K562 (cell line): ENCODE measurements around the gene COX20. TPM values are rescaled to one million over a fixed set of nuclear protein-coding genes. Genes with fewer than 3 reads are reported as not detected.

Experiments
- HNRNPK ChIP-seq: fragments of 200-400 bp; formaldehyde crosslinking; IDR thresholded peaks from one replicate; pipeline ENCODE4 v1.6.1; 2018; ENCODE audit warnings: mild to moderate bottlenecking, low read depth, low read length; ENCODE audit not compliant: poor library complexity, severe bottlenecking
- HNRNPL ChIP-seq: fragments of 200-400 bp; formaldehyde crosslinking; IDR thresholded peaks from 2 replicates; pipeline ENCODE4 v1.6.1; 2017; ENCODE audit warnings: low read depth, mild to moderate bottlenecking, low read length
- JUN ChIP-seq, 2 experiments: sonication (generic) in 1 of 2; formaldehyde crosslinking in 1 of 2; IDR thresholded peaks; 2 replicates each; pipeline versions ENCODE4 v1.6.1 to v1.8.0; 2012 to 2022; ENCODE audit warnings: borderline replicate concordance in 2 of 2, mild to moderate bottlenecking in 2 of 2, improper control_type of control experiment in 1 of 2, low read depth in 1 of 2, low read length in 1 of 2, missing genetic modification reagents in 1 of 2
- MAFG ChIP-seq: fragments of 450-650 bp; conservative IDR thresholded peaks from 2 replicates; pipeline ENCODE4 v1.6.1; 2016; ENCODE audit warnings: missing genetic modification characterization, missing compliant biosample characterization
- NFRKB ChIP-seq: fragments of 450-650 bp; IDR thresholded peaks from 2 replicates; pipeline ENCODE4 v1.6.1; 2016; ENCODE audit warnings: low read depth
- NR2C1 ChIP-seq, 2 experiments: fragments of 450-650 bp; IDR thresholded peaks; 2 replicates each; pipeline ENCODE4 v1.6.1; 2017; ENCODE audit warnings: mild to moderate bottlenecking in 2 of 2, antibody characterized with exemption in 1 of 2, inconsistent platforms in 1 of 2, missing compliant biosample characterization in 1 of 2, missing genetic modification characterization in 1 of 2
- POLR2H ChIP-seq: IDR thresholded peaks from 2 replicates; pipeline ENCODE4 v1.6.1; 2016; ENCODE audit warnings: missing genetic modification characterization, low read depth, mild to moderate bottlenecking, control low read depth, missing compliant biosample characterization, moderate library complexity
- PTTG1 ChIP-seq: fragments of 450-650 bp; IDR thresholded peaks from 2 replicates; pipeline ENCODE4 v1.6.1; 2016; ENCODE audit warnings: low read depth, mild to moderate bottlenecking, missing genetic modification characterization, missing compliant biosample characterization
- SMARCE1 ChIP-seq: fragments of 450-650 bp; IDR thresholded peaks from 2 replicates; pipeline ENCODE4 v1.7.1; 2016; ENCODE audit warnings: mild to moderate bottlenecking
- ZBTB17 ChIP-seq: fragments of 450-650 bp; formaldehyde crosslinking; IDR thresholded peaks from 2 replicates; pipeline ENCODE4 v1.4.0; 2020; ENCODE audit warnings: mild to moderate bottlenecking
- ZNF263 ChIP-seq: sonication (generic); formaldehyde crosslinking; IDR thresholded peaks from 2 replicates; pipeline ENCODE4 v1.8.0; 2022; ENCODE audit warnings: mild to moderate bottlenecking, missing genetic modification reagents, borderline replicate concordance
- ZNF639 ChIP-seq, 2 experiments: fragments of 200-800 bp in 1 of 2; sonication (Bioruptor generic) in 1 of 2; sonication (generic) in 1 of 2; formaldehyde crosslinking in 1 of 2; IDR thresholded peaks in 1 of 2; conservative IDR thresholded peaks in 1 of 2; 2 replicates each; pipeline versions ENCODE4 v1.5.0 to v1.6.1; 2016 to 2020; ENCODE audit warnings: missing compliant biosample characterization in 1 of 2, missing genetic modification characterization in 1 of 2, missing genetic modification reagents in 1 of 2
- polyA plus RNA-seq, 8 experiments: library from polyadenylated mRNA; depleted of rRNA in 4 of 8; stranded (reverse) in 5 of 8; unstranded in 3 of 8; fragments of >200 nt; fragmentation: Nextera tagmentation in 2 of 8; fragmentation: Illumina TruSeq in 1 of 8; extraction: Ambion mirVana in 2 of 8; extraction: Trizol in 1 of 8; gene quantifications; 2 replicates each; pipeline versions ENCODE4 v1.2.1 to v1.2.3, GENCODE V29; 2011 to 2014; ENCODE audit warnings: inconsistent platforms in 1 of 8, missing spikeins in 1 of 8
- total RNA-seq, 7 experiments: library from RNA; depleted of rRNA in 6 of 7; stranded (reverse); fragments of >200 nt in 6 of 7; fragmentation: Illumina TruSeq in 2 of 7; extraction: Trizol in 2 of 7; gene quantifications; 2 replicates each; pipeline versions ENCODE4 v1.2.1 to v1.2.3, GENCODE V29; 2011 to 2021; ENCODE audit warnings: low replicate concordance in 1 of 7
- TF ChIP-seq, protein P1 (sequence below): fragments of 250-450 bp; sonication (Bioruptor Pico); IDR thresholded peaks from 2 replicates; pipeline ENCODE4 v1.4.0; 2020; ENCODE audit warnings: mild to moderate bottlenecking, moderate library complexity
- TF ChIP-seq, protein P2 (sequence below): fragments of 250-450 bp; sonication (Bioruptor Pico); IDR thresholded peaks from 2 replicates; pipeline ENCODE4 v1.4.0; 2020
- TF ChIP-seq, protein P3 (sequence below): fragments of 450-650 bp; IDR thresholded peaks from 2 replicates; pipeline ENCODE4 v1.7.1; 2018; ENCODE audit warnings: mild to moderate bottlenecking, low read depth; ENCODE audit not compliant: partially characterized antibody

The COX20 gene
- total and polyA plus RNA-seq, 9 of the 15 experiments (the other 6 are each of a cell fraction or from before 2014, with no cell fraction given), result 41.5 to 192 (median 84.3) TPM

- TF ChIP-seq POLR2H (tag) (peak; percentile 95), ZBTB17 (CRISPR knock-in tag) (peak; percentile 10), MAFG (peak; percentile 97), NR2C1 (IDR thresholded peaks at IDR 0.05) (peak; percentile 46; the same call in 1 of the 2 replicates), NR2C1 (tag; IDR thresholded peaks at IDR 0.05) (peak; percentile 64), HNRNPK (no peak), JUN (IDR thresholded peaks at IDR 0.05; ENCODE audit: borderline replicate concordance, low read depth, low read length) (peak; percentile 57; the same call in 1 of the 2 replicates), JUN (CRISPR knock-in tag; IDR thresholded peaks at IDR 0.05; ENCODE audit: borderline replicate concordance) (0 out of 2 replicates have a peak, but pooled peaks have one; percentile 22), ZNF639 (CRISPR knock-in tag; conservative IDR thresholded peaks at IDR 0.05 in 1 of 2, IDR thresholded peaks at IDR 0.05 in 1 of 2) (no peak), ZNF263 (CRISPR knock-in tag) (no peak), SMARCE1 (peak; percentile 51), HNRNPL (no peak), NFRKB (peak; percentile 98), PTTG1 (tag) (no peak)
- TF ChIP-seq, protein P1, sequence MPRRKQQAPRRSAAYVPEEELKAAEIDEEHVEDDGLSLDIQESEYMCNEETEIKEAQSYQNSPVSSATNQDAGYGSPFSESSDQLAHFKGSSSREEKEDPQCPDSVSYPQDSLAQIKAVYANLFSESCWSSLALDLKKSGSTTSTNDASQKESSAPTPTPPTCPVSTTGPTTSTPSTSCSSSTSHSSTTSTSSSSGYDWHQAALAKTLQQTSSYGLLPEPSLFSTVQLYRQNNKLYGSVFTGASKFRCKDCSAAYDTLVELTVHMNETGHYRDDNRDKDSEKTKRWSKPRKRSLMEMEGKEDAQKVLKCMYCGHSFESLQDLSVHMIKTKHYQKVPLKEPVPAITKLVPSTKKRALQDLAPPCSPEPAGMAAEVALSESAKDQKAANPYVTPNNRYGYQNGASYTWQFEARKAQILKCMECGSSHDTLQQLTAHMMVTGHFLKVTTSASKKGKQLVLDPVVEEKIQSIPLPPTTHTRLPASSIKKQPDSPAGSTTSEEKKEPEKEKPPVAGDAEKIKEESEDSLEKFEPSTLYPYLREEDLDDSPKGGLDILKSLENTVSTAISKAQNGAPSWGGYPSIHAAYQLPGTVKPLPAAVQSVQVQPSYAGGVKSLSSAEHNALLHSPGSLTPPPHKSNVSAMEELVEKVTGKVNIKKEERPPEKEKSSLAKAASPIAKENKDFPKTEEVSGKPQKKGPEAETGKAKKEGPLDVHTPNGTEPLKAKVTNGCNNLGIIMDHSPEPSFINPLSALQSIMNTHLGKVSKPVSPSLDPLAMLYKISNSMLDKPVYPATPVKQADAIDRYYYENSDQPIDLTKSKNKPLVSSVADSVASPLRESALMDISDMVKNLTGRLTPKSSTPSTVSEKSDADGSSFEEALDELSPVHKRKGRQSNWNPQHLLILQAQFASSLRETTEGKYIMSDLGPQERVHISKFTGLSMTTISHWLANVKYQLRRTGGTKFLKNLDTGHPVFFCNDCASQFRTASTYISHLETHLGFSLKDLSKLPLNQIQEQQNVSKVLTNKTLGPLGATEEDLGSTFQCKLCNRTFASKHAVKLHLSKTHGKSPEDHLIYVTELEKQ (CRISPR knock-in tag), result no peak
- TF ChIP-seq, protein P2, sequence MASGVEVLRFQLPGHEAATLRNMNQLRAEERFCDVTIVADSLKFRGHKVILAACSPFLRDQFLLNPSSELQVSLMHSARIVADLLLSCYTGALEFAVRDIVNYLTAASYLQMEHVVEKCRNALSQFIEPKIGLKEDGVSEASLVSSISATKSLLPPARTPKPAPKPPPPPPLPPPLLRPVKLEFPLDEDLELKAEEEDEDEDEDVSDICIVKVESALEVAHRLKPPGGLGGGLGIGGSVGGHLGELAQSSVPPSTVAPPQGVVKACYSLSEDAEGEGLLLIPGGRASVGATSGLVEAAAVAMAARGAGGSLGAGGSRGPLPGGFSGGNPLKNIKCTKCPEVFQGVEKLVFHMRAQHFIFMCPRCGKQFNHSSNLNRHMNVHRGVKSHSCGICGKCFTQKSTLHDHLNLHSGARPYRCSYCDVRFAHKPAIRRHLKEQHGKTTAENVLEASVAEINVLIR (CRISPR knock-in tag), result 0 out of 2 replicates have a peak, but pooled peaks have one; percentile 13
- TF ChIP-seq, protein P3, sequence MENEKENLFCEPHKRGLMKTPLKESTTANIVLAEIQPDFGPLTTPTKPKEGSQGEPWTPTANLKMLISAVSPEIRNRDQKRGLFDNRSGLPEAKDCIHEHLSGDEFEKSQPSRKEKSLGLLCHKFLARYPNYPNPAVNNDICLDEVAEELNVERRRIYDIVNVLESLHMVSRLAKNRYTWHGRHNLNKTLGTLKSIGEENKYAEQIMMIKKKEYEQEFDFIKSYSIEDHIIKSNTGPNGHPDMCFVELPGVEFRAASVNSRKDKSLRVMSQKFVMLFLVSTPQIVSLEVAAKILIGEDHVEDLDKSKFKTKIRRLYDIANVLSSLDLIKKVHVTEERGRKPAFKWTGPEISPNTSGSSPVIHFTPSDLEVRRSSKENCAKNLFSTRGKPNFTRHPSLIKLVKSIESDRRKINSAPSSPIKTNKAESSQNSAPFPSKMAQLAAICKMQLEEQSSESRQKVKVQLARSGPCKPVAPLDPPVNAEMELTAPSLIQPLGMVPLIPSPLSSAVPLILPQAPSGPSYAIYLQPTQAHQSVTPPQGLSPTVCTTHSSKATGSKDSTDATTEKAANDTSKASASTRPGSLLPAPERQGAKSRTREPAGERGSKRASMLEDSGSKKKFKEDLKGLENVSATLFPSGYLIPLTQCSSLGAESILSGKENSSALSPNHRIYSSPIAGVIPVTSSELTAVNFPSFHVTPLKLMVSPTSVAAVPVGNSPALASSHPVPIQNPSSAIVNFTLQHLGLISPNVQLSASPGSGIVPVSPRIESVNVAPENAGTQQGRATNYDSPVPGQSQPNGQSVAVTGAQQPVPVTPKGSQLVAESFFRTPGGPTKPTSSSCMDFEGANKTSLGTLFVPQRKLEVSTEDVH, result peak; percentile 35
Measured at GRCh38 chr1:244834543-244835275, 749 bp upstream of the COX20 start (continued).
